ENCODE data around the gene FUOM. TPM values are rescaled to one million over a fixed set of nuclear protein-coding genes. Genes with fewer than 3 reads are reported as not detected.

The FUOM gene
- total and polyA plus RNA-seq, 2 donors from 2014 or later = 17.5 to 118 TPM

GRCh38 chr10:133359554-133359971 is 1.7 kb upstream of the FUOM start:
- intact Hi-C loops (cut with DNase I) = no loop called here
- Histone ChIP-seq H3K36me3 (ENCODE audit: control insufficient read depth in 2 of 3, insufficient read depth in 3 of 3, low read length in 3 of 3) (peaks cover 0 to 13% (median 7%) of the 10 kb centered on the region in 3 donors), H3K4me3 (ENCODE audit: low read length in 3 of 3) (no peak overlapping the region), H3K27ac (ENCODE audit: low read depth in 2 of 2, low read length in 2 of 2) (no peak overlapping the region), H3K9ac (ENCODE audit: low read length in 3 of 3) (no peak overlapping the region), H3K27me3 (ENCODE audit: control insufficient read depth, insufficient read depth, low read length) (no peaks in the 10 kb centered on the region), H3K9me3 (ENCODE audit: control insufficient read depth in 2 of 3, insufficient read depth in 1 of 3, low read length in 3 of 3) (no peaks in the 10 kb centered on the region), H3K4me1 (ENCODE audit: control insufficient read depth in 2 of 3, insufficient read depth in 2 of 3, low read depth in 1 of 3, low read length in 3 of 3) (peaks cover 0 to 11% (median 0%) of the 10 kb centered on the region in 3 donors)
- TF ChIP-seq CTCF (IDR thresholded peaks at IDR 0.05; ENCODE audit: borderline replicate concordance, extremely low read depth, insufficient read depth) = no peak
- DNase-seq = peak in 2 of 5 donors; percentile 33 to 73
- no peak for FAIRE-seq

- Histone ChIP-seq H3K27ac (ENCODE audit: low read depth in 2 of 2, low read length in 2 of 2) (no peak overlapping the region), H3K27me3 (ENCODE audit: control insufficient read depth, insufficient read depth, low read length) (no peaks in the 10 kb centered on the region), H3K4me3 (ENCODE audit: low read length in 3 of 3) (no peak overlapping the region), H3K9me3 (ENCODE audit: control insufficient read depth in 2 of 3, insufficient read depth in 1 of 3, low read length in 3 of 3) (no peaks in the 10 kb centered on the region), H3K4me1 (ENCODE audit: control insufficient read depth in 2 of 3, insufficient read depth in 2 of 3, low read depth in 1 of 3, low read length in 3 of 3) (peaks cover 0 to 11% (median 0%) of the 10 kb centered on the region in 3 donors), H3K9ac (ENCODE audit: low read length in 3 of 3) (no peak overlapping the region), H3K36me3 (ENCODE audit: control insufficient read depth in 2 of 3, insufficient read depth in 3 of 3, low read length in 3 of 3) (peaks cover 0 to 8% (median 5%) of the 10 kb centered on the region in 3 donors)
- DNase-seq (peak in 1 of 5 donors; percentile 51), FAIRE-seq (no peak)
- intact Hi-C loops (cut with DNase I) = no loop called here
- no peak for TF ChIP-seq CTCF (IDR thresholded peaks at IDR 0.05; ENCODE audit: borderline replicate concordance, extremely low read depth, insufficient read depth)
Observed at GRCh38 chr10:133358925-133359310, 1.1 kb upstream of the FUOM start.

GRCh38 chr10:133358162-133358924 is 524 bp upstream of the FUOM start:
- FAIRE-seq (no peak), DNase-seq (peak in 1 of 5 donors; percentile 83)
- H3K27ac ChIP-seq (ENCODE audit: low read depth in 2 of 2, low read length in 2 of 2) = peak overlapping the region in 1 of 2 donors; percentile 52

More at GRCh38 chr10:133358162-133358924, 524 bp upstream of the FUOM start:
- H3K9me3 ChIP-seq (ENCODE audit: control insufficient read depth in 2 of 3, insufficient read depth in 1 of 3, low read length in 3 of 3) = no peaks in the 10 kb centered on the region
- no peaks in the 10 kb centered on the region for H3K27me3 ChIP-seq (ENCODE audit: control insufficient read depth, insufficient read depth, low read length)
- intact Hi-C loops (cut with DNase I) = no loop called here
- H3K4me1 ChIP-seq (ENCODE audit: control insufficient read depth in 2 of 3, insufficient read depth in 2 of 3, low read depth in 1 of 3, low read length in 3 of 3) = peaks cover 0 to 11% (median 0%) of the 10 kb centered on the region in 3 donors
- no peak overlapping the region for H3K9ac ChIP-seq (ENCODE audit: low read length in 3 of 3)
- no peak overlapping the region for H3K4me3 ChIP-seq (ENCODE audit: low read length in 3 of 3)
- H3K36me3 ChIP-seq (ENCODE audit: control insufficient read depth in 2 of 3, insufficient read depth in 3 of 3, low read length in 3 of 3) = peaks cover 0 to 5% (median 4%) of the 10 kb centered on the region in 3 donors
- TF ChIP-seq CTCF (IDR thresholded peaks at IDR 0.05; ENCODE audit: borderline replicate concordance, extremely low read depth, insufficient read depth) = no peak
